SIG-M5 (cell line): Measurements from ENCODE around the gene MYH15.
A peak's percentile ranks its signal among the peaks of the same experiment; 100 is the strongest.

Experiments used
- DNase-seq: peaks from one replicate; lab custom pipeline; 2025; lab: John Stamatoyannopoulos, UW

MYH15 gene

GRCh38 chr3:108412121-108412750, 98.2 kb downstream of the MYH15 start:
- no peak for DNase-seq

GRCh38 chr3:108410531-108410984, 99.8 kb downstream of the MYH15 start:
- DNase-seq: no peak

DNA sequence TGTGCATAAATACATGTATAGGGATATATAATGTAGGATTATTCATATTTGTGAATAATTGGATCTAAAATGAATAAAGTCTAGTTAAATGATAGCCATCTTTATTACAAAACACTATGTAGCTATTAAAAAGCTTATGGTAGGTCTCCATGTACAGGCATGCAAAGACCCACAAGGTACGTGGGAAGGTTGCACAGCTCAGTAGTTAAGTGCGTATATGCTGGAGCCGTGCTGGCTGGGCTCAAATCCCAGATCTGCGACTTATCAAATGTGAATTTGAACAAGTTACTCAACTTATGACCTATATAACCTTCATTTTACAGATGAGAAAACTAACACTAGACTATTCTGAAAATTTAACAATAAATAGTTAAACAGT, 100.6 kb downstream of the MYH15 start:
- DNase-seq: no peak

GRCh38 chr3:108408883-108409799, 101.3 kb downstream of the MYH15 start:
- no peak for DNase-seq

GRCh38 chr3:108407886-108408285, 102.5 kb downstream of the MYH15 start:
- DNase-seq: no peak

GRCh38 chr3:108406661-108407206, 103.7 kb downstream of the MYH15 start:
- peak; percentile 20 for DNase-seq

DNA sequence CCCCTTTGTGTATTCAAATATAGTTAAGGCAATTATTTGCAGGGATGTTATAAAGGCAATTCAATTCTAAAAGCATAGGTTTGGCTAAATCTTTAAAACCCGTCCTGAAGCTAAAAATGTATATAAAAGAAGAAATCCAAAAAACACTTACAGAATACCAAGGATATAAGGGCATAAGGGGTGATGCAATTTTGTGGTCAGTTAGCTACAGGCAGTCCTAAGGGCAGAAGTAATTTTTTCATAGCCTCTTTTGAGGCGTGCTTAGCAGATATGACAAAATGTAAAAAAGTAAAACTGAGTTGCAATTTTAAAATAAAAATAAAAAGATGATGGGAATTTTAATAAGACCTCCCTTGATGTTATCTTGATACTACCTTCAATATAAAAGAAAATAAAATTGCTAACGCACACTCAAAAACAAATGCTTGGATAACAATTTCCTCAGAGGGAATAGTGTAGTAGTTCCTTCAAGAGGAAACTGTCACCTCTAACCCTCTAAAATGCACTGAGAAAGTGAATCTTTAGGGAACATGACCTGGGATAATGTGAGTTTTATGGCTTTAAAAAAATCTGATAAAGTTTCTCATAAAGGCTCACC, 104.2 kb downstream of the MYH15 start:
- DNase-seq: peak; percentile 34

DNA sequence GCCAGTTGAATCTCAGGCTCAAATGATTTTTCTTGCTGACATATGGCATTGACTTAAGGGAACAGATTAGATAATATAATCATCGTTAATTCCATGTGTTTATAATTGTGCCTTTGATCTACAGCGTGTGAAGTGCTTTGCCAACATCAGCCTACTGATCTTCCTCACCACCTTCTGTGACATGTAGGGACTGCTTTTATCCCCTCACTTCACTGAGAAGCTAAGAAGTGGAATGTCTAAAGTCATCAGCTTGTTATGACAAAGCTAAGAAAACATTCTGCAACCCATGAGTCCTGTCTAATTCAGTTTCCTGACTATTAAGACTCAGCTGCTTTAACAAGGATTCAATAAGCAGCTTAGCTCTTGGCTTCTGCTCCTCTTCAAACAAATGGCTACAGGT, 106.0 kb downstream of the MYH15 start:
- DNase-seq: no peak

GRCh38 chr3:108403686-108404345, 106.6 kb downstream of the MYH15 start:
- no peak for DNase-seq

DNA sequence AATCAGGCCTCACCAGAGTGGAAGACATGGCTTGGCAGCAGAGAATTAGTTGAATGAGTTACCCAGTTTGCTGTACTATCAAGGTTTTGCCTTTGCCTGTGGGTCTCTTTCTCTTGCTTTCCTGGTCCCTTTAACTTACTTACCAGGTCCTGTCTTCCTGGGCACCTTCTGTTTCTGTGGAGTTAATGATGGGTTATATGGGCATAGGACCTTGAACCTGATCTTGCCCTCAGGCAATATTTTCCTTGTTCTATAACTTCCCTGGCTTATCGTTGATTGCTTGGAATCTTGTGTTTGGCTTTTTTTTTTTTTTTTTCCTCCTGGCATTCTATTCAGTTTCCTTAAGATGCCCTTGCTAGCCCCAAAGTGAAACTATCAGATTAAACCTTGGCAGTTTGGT, 107.2 kb downstream of the MYH15 start:
- DNase-seq: no peak

- DNase-seq: no peak
Measured at GRCh38 chr3:108401836-108402235, 108.6 kb downstream of the MYH15 start.

- no peak for DNase-seq
Measured at GRCh38 chr3:108398510-108398909, 111.9 kb downstream of the MYH15 start.

GRCh38 chr3:108396336-108396735, 114.1 kb downstream of the MYH15 start:
- no peak for DNase-seq

- no peak for DNase-seq
Measured at GRCh38 chr3:108394563-108394962, 115.8 kb downstream of the MYH15 start.

DNA sequence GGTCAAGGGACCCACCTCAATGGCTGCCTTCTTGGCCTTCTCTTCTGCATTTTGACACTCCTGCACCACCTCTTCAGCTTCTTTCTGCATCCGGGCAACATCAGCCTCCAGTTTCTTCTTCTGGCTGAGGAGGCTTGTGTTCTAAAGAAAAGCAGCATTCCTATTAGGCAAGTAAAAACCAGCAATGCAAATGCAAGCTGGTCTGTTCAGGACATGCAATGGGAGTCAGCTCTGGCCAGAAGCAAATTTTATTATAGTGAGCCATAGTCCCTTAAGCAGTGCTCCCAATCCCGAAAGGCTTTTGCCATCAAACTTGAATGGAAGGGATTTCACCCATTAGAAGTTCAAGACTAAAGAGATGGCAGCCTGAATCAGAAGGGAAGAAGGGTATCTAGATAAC, 116.4 kb downstream of the MYH15 start:
- DNase-seq: no peak

GRCh38 chr3:108393128-108393900, 117.1 kb downstream of the MYH15 start:
- DNase-seq: no peak

GRCh38 chr3:108391917-108392593, 118.3 kb downstream of the MYH15 start:
- no peak for DNase-seq

DNA sequence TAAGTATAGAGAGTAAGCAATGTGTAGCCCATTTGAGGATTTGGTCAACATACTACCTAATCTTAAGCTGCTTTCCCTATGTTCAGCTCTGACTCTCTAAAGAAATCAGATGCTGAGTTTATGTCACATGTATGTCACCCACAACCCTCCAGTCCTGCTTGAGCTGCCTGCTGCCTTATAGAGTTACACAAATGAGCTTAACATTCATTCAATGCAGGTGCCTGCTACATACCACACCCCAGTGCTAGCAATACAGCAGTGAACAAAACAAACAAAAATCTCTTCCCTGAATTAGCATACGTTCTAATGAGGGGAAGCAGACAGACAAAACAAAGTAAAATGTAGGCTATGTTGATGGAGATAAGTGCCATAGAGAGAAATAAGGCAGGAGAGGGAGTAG, 121.0 kb downstream of the MYH15 start:
- DNase-seq: no peak

- DNase-seq: peak; percentile 10
Measured at GRCh38 chr3:108388136-108389132, 122.0 kb downstream of the MYH15 start.
